Astrocyte (in vitro differentiated cells and primary cell): ENCODE results near the gene CFI.
"Not testable (repeated sequence)": the region's sequence is repeated elsewhere in the genome, so short reads cannot be mapped to it uniquely, and the experiment has no call there.

Experiments used
- CTCF ChIP-seq: IDR thresholded peaks from 2 replicates; pipeline ENCODE4 v1.5.1; 2011; ENCODE audit warnings: low read depth, mild to moderate bottlenecking, inconsistent platforms, low read length, moderate library complexity; ENCODE audit not compliant: insufficient read depth
- EZH2 ChIP-seq: IDR thresholded peaks from 2 replicates; pipeline ENCODE4 v1.6.1; 2012; ENCODE audit warnings: mild to moderate bottlenecking, low read length, inconsistent platforms; ENCODE audit not compliant: insufficient read depth

GRCh38 chr4:109782092-109782491 lies 19.7 kb downstream of the CFI start:
- not testable (repeated sequence) for TF ChIP-seq CTCF, EZH2
